Measurements from ENCODE around the gene DYRK4.

Gene DYRK4

DNA sequence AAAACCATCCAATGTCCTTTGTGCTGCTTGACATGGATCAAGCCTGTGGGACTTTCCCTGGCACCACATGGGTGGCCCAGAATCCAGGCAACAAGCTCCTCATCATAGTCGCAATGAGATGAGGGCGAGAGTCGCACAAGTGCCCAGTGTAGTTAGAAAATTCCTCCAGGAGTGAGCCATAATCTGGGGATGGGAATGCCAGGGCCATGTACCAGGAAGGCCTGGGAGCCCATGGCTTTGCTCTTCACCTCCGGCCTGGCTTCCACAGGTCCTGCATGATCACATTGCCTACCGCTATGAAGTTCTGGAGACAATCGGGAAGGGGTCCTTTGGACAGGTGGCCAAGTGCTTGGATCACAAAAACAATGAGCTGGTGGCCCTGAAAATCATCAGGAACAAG lies 33.9 kb downstream of the DYRK4 start:
- TF ChIP-seq YY1 (IDR thresholded peaks at IDR 0.05; ENCODE audit: insufficient read depth, insufficient read length) = no peak
- TF ChIP-seq ZNF274 (IDR thresholded peaks at IDR 0.05; ENCODE audit: low read depth, low read length) = no peak
- no peak for TF ChIP-seq SUZ12 (IDR thresholded peaks at IDR 0.05; ENCODE audit: extremely low read depth, insufficient read depth, insufficient read length)
- no peaks in the 10 kb centered on the region for H3K36me3 ChIP-seq (ENCODE audit: insufficient read depth, insufficient read length, low read length)
- no peaks in the 10 kb centered on the region for H3K27me3 ChIP-seq (ENCODE audit: insufficient read depth, insufficient read length)

DNA sequence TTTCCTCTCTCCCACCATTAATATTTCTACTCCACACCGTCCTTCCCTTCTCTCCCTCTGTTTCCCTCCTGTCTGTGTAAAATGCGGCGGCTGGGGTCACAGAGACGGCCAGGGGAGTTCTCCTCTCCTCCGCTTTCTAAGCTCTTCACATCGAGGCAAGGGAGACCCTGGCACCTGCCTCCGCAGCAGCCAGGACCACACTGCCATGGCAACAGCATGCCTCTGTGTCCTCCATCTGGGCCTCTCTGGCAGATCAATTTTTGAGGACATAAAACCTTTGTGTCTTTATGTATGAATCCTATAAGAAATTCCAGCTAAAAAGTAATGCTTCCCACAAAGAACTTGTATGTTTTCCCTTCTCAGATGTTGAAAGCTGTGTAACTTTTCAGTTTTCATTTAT lies 41.4 kb downstream of the DYRK4 start:
- Histone ChIP-seq H3K27me3 (ENCODE audit: insufficient read depth, insufficient read length) (no peaks in the 10 kb centered on the region), H3K4me1 (ENCODE audit: insufficient read depth, insufficient read length) (no peaks in the 10 kb centered on the region), H3K36me3 (ENCODE audit: insufficient read depth, insufficient read length, low read length) (peaks cover 6% of the 10 kb centered on the region), H3K4me3 (ENCODE audit: insufficient read length, low read depth) (no peak overlapping the region), H3K9ac (ENCODE audit: insufficient read length, low read depth) (no peak overlapping the region), H3K9me3 (ENCODE audit: insufficient read depth, low read length) (no peaks in the 10 kb centered on the region)
- TF ChIP-seq YY1 (IDR thresholded peaks at IDR 0.05; ENCODE audit: insufficient read depth, insufficient read length) = no peak
- TF ChIP-seq SUZ12 (IDR thresholded peaks at IDR 0.05; ENCODE audit: extremely low read depth, insufficient read depth, insufficient read length) = no peak
- TF ChIP-seq ZNF274 (IDR thresholded peaks at IDR 0.05; ENCODE audit: low read depth, low read length) = no peak
- no peak for DNase-seq (ENCODE audit: low read depth, low spot score)

More for the DNA sequence above, 33.9 kb downstream of the DYRK4 start:
- DNase-seq (ENCODE audit: low read depth, low spot score) = no peak
- Histone ChIP-seq H3K9ac (ENCODE audit: insufficient read length, low read depth) (no peak overlapping the region), H3K4me1 (ENCODE audit: insufficient read depth, insufficient read length) (no peaks in the 10 kb centered on the region), H3K9me3 (ENCODE audit: insufficient read depth, low read length) (no peaks in the 10 kb centered on the region), H3K4me3 (ENCODE audit: insufficient read length, low read depth) (no peak overlapping the region)

- Histone ChIP-seq H3K36me3 (ENCODE audit: insufficient read depth, insufficient read length, low read length) (peaks cover 6% of the 10 kb centered on the region), H3K27me3 (ENCODE audit: insufficient read depth, insufficient read length) (no peaks in the 10 kb centered on the region), H3K4me1 (ENCODE audit: insufficient read depth, insufficient read length) (no peaks in the 10 kb centered on the region), H3K9ac (ENCODE audit: insufficient read length, low read depth) (no peak overlapping the region), H3K4me3 (ENCODE audit: insufficient read length, low read depth) (no peak overlapping the region), H3K9me3 (ENCODE audit: insufficient read depth, low read length) (no peaks in the 10 kb centered on the region)
- TF ChIP-seq ZNF274 (IDR thresholded peaks at IDR 0.05; ENCODE audit: low read depth, low read length) = no peak
- no peak for TF ChIP-seq SUZ12 (IDR thresholded peaks at IDR 0.05; ENCODE audit: extremely low read depth, insufficient read depth, insufficient read length)
- DNase-seq (ENCODE audit: low read depth, low spot score) = no peak
Measured at GRCh38 chr12:4603946-4604345, 41.9 kb downstream of the DYRK4 start.

DNA sequence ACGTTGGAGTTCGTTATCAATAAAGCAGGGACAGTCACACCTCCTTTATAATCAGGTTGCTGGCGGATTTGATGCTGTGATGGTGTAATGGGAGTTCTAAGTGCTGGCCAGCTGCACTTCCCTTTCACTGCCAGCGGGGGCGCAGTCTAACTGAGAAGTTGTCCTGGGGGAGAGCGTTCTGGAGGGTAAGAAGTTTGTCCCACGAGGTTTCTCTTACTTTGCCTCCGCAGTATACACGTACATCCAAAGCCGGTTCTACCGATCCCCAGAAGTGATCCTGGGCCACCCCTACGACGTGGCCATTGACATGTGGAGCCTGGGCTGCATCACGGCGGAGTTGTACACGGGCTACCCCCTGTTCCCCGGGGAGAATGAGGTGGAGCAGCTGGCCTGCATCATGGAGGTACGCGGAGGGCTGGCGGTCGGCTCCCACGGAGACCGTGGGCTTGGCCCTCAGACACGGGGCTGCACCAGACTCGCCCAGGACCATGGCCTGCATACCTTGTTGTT lies 42.7 kb downstream of the DYRK4 start:
- peak; percentile 95 for DNase-seq (ENCODE audit: low read depth, low spot score)
- H3K4me1 ChIP-seq (ENCODE audit: insufficient read depth, insufficient read length) = no peaks in the 10 kb centered on the region
- H3K36me3 ChIP-seq (ENCODE audit: insufficient read depth, insufficient read length, low read length) = peaks cover 6% of the 10 kb centered on the region
- no peak for TF ChIP-seq ZNF274 (IDR thresholded peaks at IDR 0.05; ENCODE audit: low read depth, low read length)
- TF ChIP-seq YY1 (IDR thresholded peaks at IDR 0.05; ENCODE audit: insufficient read depth, insufficient read length) = no peak
- no peak for TF ChIP-seq SUZ12 (IDR thresholded peaks at IDR 0.05; ENCODE audit: extremely low read depth, insufficient read depth, insufficient read length)
- peak overlapping the region; percentile 91 for H3K9ac ChIP-seq (ENCODE audit: insufficient read length, low read depth)
- H3K9me3 ChIP-seq (ENCODE audit: insufficient read depth, low read length) = no peaks in the 10 kb centered on the region
- no peaks in the 10 kb centered on the region for H3K27me3 ChIP-seq (ENCODE audit: insufficient read depth, insufficient read length)
- peak overlapping the region; percentile 94 for H3K4me3 ChIP-seq (ENCODE audit: insufficient read length, low read depth)

GRCh38 chr12:4607056-4607455 lies 45.0 kb downstream of the DYRK4 start:
- Histone ChIP-seq H3K4me1 (ENCODE audit: insufficient read depth, insufficient read length) (no peaks in the 10 kb centered on the region), H3K27me3 (ENCODE audit: insufficient read depth, insufficient read length) (no peaks in the 10 kb centered on the region), H3K9me3 (ENCODE audit: insufficient read depth, low read length) (no peaks in the 10 kb centered on the region), H3K4me3 (ENCODE audit: insufficient read length, low read depth) (no peak overlapping the region), H3K36me3 (ENCODE audit: insufficient read depth, insufficient read length, low read length) (peaks cover 22% of the 10 kb centered on the region), H3K9ac (ENCODE audit: insufficient read length, low read depth) (no peak overlapping the region)
- no peak for DNase-seq (ENCODE audit: low read depth, low spot score)
- TF ChIP-seq ZNF274 (IDR thresholded peaks at IDR 0.05; ENCODE audit: low read depth, low read length) = no peak
- no peak for TF ChIP-seq YY1 (IDR thresholded peaks at IDR 0.05; ENCODE audit: insufficient read depth, insufficient read length)
- no peak for TF ChIP-seq SUZ12 (IDR thresholded peaks at IDR 0.05; ENCODE audit: extremely low read depth, insufficient read depth, insufficient read length)

- peaks cover 41% of the 10 kb centered on the region for H3K36me3 ChIP-seq (ENCODE audit: insufficient read depth, insufficient read length, low read length)
- no peak for TF ChIP-seq YY1 (IDR thresholded peaks at IDR 0.05; ENCODE audit: insufficient read depth, insufficient read length)
- no peak for TF ChIP-seq ZNF274 (IDR thresholded peaks at IDR 0.05; ENCODE audit: low read depth, low read length)
- H3K9ac ChIP-seq (ENCODE audit: insufficient read length, low read depth) = no peak overlapping the region
Measured at GRCh38 chr12:4609071-4609470, 47.1 kb downstream of the DYRK4 start.

DNA sequence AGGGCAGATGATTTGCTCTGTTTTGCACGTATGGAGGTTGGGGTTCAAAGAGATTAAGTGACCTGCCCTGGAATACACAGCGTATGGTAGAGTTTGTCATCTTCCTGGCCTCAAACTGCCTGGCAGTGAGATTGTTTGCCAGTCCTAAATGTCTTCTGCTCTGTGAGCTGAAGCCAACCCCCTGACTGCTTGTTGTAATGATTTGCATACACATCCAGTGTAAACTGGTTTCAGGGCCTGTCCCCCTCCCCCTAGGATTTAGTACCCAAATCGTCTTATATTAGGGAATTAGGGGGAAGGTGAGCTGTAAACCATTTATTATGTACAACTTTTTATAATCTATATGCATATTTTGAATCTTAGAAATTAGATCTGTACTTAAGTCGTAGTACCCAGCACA lies 48.5 kb downstream of the DYRK4 start:
- H3K27me3 ChIP-seq (ENCODE audit: insufficient read depth, insufficient read length) = no peaks in the 10 kb centered on the region
- H3K4me1 ChIP-seq (ENCODE audit: insufficient read depth, insufficient read length) = no peaks in the 10 kb centered on the region
- no peak for TF ChIP-seq SUZ12 (IDR thresholded peaks at IDR 0.05; ENCODE audit: extremely low read depth, insufficient read depth, insufficient read length)
- DNase-seq (ENCODE audit: low read depth, low spot score) = no peak
- H3K4me3 ChIP-seq (ENCODE audit: insufficient read length, low read depth) = no peak overlapping the region
- H3K9me3 ChIP-seq (ENCODE audit: insufficient read depth, low read length) = no peaks in the 10 kb centered on the region
- peaks cover 55% of the 10 kb centered on the region for H3K36me3 ChIP-seq (ENCODE audit: insufficient read depth, insufficient read length, low read length)
- no peak overlapping the region for H3K9ac ChIP-seq (ENCODE audit: insufficient read length, low read depth)

More at GRCh38 chr12:4609071-4609470, 47.1 kb downstream of the DYRK4 start:
- DNase-seq (ENCODE audit: low read depth, low spot score) = no peak
- H3K9me3 ChIP-seq (ENCODE audit: insufficient read depth, low read length) = no peaks in the 10 kb centered on the region
- no peaks in the 10 kb centered on the region for H3K4me1 ChIP-seq (ENCODE audit: insufficient read depth, insufficient read length)
- no peak overlapping the region for H3K4me3 ChIP-seq (ENCODE audit: insufficient read length, low read depth)
- H3K27me3 ChIP-seq (ENCODE audit: insufficient read depth, insufficient read length) = no peaks in the 10 kb centered on the region

DNA sequence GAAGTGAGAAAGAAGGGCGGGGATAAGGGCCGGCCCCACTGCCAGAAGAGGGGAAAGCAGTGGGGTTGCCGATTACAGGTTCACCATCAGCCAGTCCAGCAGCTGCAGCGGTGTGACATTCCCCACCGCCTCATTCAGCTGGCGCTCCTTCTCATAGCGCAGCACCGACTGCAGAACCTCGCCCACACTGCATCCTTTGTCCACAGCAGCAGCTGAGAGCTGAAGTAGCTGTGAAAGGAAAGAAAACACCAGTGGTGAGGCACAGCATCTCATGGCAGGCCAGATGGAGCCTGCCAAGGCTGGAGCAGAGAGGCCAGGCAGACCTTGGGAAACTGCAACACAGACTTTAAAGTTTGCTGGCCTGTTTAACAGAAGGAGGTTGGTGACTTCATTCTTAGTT lies 53.7 kb downstream of the DYRK4 start:
- no peaks in the 10 kb centered on the region for H3K27me3 ChIP-seq (ENCODE audit: insufficient read depth, insufficient read length)

More for the DNA sequence above, 53.7 kb downstream of the DYRK4 start:
- Histone ChIP-seq H3K9me3 (ENCODE audit: insufficient read depth, low read length) (no peaks in the 10 kb centered on the region), H3K36me3 (ENCODE audit: insufficient read depth, insufficient read length, low read length) (peaks cover 47% of the 10 kb centered on the region), H3K4me3 (ENCODE audit: insufficient read length, low read depth) (no peak overlapping the region), H3K9ac (ENCODE audit: insufficient read length, low read depth) (no peak overlapping the region), H3K4me1 (ENCODE audit: insufficient read depth, insufficient read length) (no peaks in the 10 kb centered on the region)
- no peak for TF ChIP-seq SUZ12 (IDR thresholded peaks at IDR 0.05; ENCODE audit: extremely low read depth, insufficient read depth, insufficient read length)
- TF ChIP-seq YY1 (IDR thresholded peaks at IDR 0.05; ENCODE audit: insufficient read depth, insufficient read length) = no peak
- no peak for TF ChIP-seq ZNF274 (IDR thresholded peaks at IDR 0.05; ENCODE audit: low read depth, low read length)
- no peak for DNase-seq (ENCODE audit: low read depth, low spot score)

Measured in NT2/D1 (cell line).